Jurkat, Clone E6-1 (cell line): ENCODE measurements around the gene NCAM2.
"Not testable (repeated sequence)": the region's sequence is repeated elsewhere in the genome, so short reads cannot be mapped to it uniquely, and the experiment has no call there.

Source experiments
- DNase-seq: peaks from one replicate; pipeline ENCODE4 v3.0.0-alpha.2; 2011; ENCODE audit warnings: low read depth, low spot score
- H3K4me3 ChIP-seq: 2 replicates; pipeline ENCODE4 v1.5.1; 2011; ENCODE audit warnings: mild to moderate bottlenecking, low read length, control low read depth, moderate library complexity

NCAM2 gene

GRCh38 chr21:21383126-21383525 is 384.9 kb downstream of the NCAM2 start:
- H3K4me3 ChIP-seq = no peak overlapping the region
- no peak for DNase-seq

- H3K4me3 ChIP-seq = no peak overlapping the region
- DNase-seq = no peak
These were observed 386.8 kb downstream of the NCAM2 start for GRCh38 chr21:21384977-21385376.

GRCh38 chr21:21385404-21385803 is 387.2 kb downstream of the NCAM2 start:
- DNase-seq = no peak
- no peak overlapping the region for H3K4me3 ChIP-seq

GRCh38 chr21:21387916-21388315 is 389.7 kb downstream of the NCAM2 start:
- H3K4me3 ChIP-seq = no peak overlapping the region
- DNase-seq = no peak

- H3K4me3 ChIP-seq = no peak overlapping the region
- DNase-seq = no peak
These were observed 395.9 kb downstream of the NCAM2 start for GRCh38 chr21:21394064-21394463.

- no peak overlapping the region for H3K4me3 ChIP-seq
- DNase-seq = no peak
These were observed 398.2 kb downstream of the NCAM2 start for GRCh38 chr21:21396424-21396823.

GRCh38 chr21:21397464-21397863 is 399.3 kb downstream of the NCAM2 start:
- no peak for DNase-seq
- no peak overlapping the region for H3K4me3 ChIP-seq

GRCh38 chr21:21401444-21401843 is 403.2 kb downstream of the NCAM2 start:
- H3K4me3 ChIP-seq = no peak overlapping the region
- no peak for DNase-seq

- H3K4me3 ChIP-seq, DNase-seq: not testable (repeated sequence)
These were observed 404.0 kb downstream of the NCAM2 start for GRCh38 chr21:21402187-21402586.

GRCh38 chr21:21404261-21404660 is 406.1 kb downstream of the NCAM2 start:
- not testable (repeated sequence) for DNase-seq, H3K4me3 ChIP-seq

- no peak overlapping the region for H3K4me3 ChIP-seq
- no peak for DNase-seq
These were observed 408.7 kb downstream of the NCAM2 start for GRCh38 chr21:21406921-21407320.

- no peak for DNase-seq
- H3K4me3 ChIP-seq = no peak overlapping the region
These were observed 413.9 kb downstream of the NCAM2 start for GRCh38 chr21:21412096-21412495.

- DNase-seq = no peak
- no peak overlapping the region for H3K4me3 ChIP-seq
These were observed 417.5 kb downstream of the NCAM2 start for GRCh38 chr21:21415741-21416140.

GRCh38 chr21:21434944-21435343 is 436.7 kb downstream of the NCAM2 start:
- DNase-seq = no peak
- H3K4me3 ChIP-seq = no peak overlapping the region

- DNase-seq = no peak
These were observed 437.9 kb downstream of the NCAM2 start for GRCh38 chr21:21436012-21436534.

GRCh38 chr21:21439761-21440160 is 441.6 kb downstream of the NCAM2 start:
- H3K4me3 ChIP-seq = no peak overlapping the region
- DNase-seq = no peak

More at GRCh38 chr21:21436012-21436534, 437.9 kb downstream of the NCAM2 start:
- no peak overlapping the region for H3K4me3 ChIP-seq

- no peak overlapping the region for H3K4me3 ChIP-seq
- no peak for DNase-seq
These were observed 458.9 kb downstream of the NCAM2 start for GRCh38 chr21:21457077-21457476.

- H3K4me3 ChIP-seq = no peak overlapping the region
- no peak for DNase-seq
These were observed 460.0 kb downstream of the NCAM2 start for GRCh38 chr21:21458124-21458631.

- no peak overlapping the region for H3K4me3 ChIP-seq
- no peak for DNase-seq
These were observed 462.8 kb downstream of the NCAM2 start for GRCh38 chr21:21460979-21461378.

GRCh38 chr21:21463456-21463855 is 465.2 kb downstream of the NCAM2 start:
- no peak overlapping the region for H3K4me3 ChIP-seq
- no peak for DNase-seq

- no peak for DNase-seq
- H3K4me3 ChIP-seq = no peak overlapping the region
These were observed 466.5 kb downstream of the NCAM2 start for GRCh38 chr21:21464684-21465083.
